ENCODE results near the gene MYH11. TPM values are rescaled to one million over a fixed set of nuclear protein-coding genes. Genes with fewer than 3 reads are reported as not detected.

The MYH11 gene
- total RNA-seq, 1 donor from 2014 or later = 0.05 TPM

- Mint-ChIP-seq H3K4me3 (peak overlapping the region; percentile 51), H3K4me1 (peaks cover 18% of the 10 kb centered on the region), H3K27me3 (ENCODE audit: low read depth) (peaks cover 6% of the 10 kb centered on the region), H3K27ac (ENCODE audit: unreplicated experiment) (no peak overlapping the region), H3K9me3 (no peaks in the 10 kb centered on the region), H3K36me3 (ENCODE audit: low read depth) (no peaks in the 10 kb centered on the region)
- DNase-seq (ENCODE audit: low read depth, low spot score) = no peak
- TF ChIP-seq, protein P1, sequence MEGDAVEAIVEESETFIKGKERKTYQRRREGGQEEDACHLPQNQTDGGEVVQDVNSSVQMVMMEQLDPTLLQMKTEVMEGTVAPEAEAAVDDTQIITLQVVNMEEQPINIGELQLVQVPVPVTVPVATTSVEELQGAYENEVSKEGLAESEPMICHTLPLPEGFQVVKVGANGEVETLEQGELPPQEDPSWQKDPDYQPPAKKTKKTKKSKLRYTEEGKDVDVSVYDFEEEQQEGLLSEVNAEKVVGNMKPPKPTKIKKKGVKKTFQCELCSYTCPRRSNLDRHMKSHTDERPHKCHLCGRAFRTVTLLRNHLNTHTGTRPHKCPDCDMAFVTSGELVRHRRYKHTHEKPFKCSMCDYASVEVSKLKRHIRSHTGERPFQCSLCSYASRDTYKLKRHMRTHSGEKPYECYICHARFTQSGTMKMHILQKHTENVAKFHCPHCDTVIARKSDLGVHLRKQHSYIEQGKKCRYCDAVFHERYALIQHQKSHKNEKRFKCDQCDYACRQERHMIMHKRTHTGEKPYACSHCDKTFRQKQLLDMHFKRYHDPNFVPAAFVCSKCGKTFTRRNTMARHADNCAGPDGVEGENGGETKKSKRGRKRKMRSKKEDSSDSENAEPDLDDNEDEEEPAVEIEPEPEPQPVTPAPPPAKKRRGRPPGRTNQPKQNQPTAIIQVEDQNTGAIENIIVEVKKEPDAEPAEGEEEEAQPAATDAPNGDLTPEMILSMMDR (conservative IDR thresholded peaks at IDR 0.05) = no peak
These were observed 34.7 kb upstream of the MYH11 start for GRCh38 chr16:15891508-15891907.

DNA sequence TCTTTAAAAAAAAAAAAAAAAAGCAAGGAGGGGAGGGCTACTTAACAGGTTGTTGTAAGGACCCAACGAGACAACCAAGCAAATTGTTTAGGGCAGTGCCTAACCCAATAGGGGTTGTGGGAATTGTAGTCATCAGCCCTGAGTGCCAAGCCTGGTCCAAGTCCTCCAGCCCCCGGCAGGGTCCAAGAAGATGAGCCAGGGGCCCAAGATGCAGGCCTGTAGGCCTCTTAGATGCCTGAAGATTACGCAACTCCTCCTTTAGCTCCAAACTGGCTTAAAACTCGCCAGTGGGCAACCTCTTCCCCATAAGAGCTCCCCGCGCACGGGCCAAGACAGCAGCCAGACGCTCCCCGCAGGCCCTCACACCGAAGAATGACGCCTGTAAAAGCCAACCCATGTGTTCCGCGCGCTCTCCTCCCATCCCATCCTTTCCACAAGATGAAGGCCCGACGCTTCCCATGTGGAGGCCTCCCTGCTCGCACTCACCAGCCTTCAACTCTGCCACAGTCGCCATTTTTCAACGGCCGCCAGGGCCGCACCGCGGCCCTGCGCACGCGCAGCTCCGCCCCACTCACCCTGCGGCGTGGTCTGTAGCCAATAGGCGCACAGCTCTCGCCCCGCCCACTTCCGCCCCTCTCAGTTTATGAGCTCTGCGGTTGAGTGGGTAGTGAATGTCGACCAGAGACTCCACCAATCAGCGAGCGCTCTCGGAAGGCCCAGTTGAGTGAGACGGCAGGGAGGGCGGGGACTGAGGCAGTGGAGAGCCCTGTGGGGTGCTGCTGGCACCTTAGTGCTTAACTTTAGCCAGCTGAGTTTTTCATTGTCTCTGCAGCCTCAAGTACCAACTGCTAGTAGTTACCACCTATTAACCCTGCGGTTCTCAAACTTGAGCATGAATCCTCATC, 31.5 kb upstream of the MYH11 start, which contains the start of gene CEP20:
TSS of gene CEP20 (minus strand) at position 532 of the 905 bp plus-strand sequence. CDS start at position 514, 18 bp downstream.
- Mint-ChIP-seq H3K4me1 (peaks cover 29% of the 10 kb centered on the region), H3K27me3 (ENCODE audit: low read depth) (peaks cover 3% of the 10 kb centered on the region), H3K27ac (ENCODE audit: unreplicated experiment) (peak within 1 kb of the TSS; percentile 100), H3K4me3 (peak within 1 kb of the TSS; percentile 100), H3K36me3 (ENCODE audit: low read depth) (no peaks in the 10 kb centered on the region), H3K9me3 (no peaks in the 10 kb centered on the region)
- DNase-seq (ENCODE audit: low read depth, low spot score) = peak; percentile 99
- TF ChIP-seq, protein P1 (conservative IDR thresholded peaks at IDR 0.05) = peak; percentile 32

GRCh38 chr16:15887283-15887682, 30.5 kb upstream of the MYH11 start:
- peak overlapping the region; percentile 93 for H3K27ac Mint-ChIP-seq (ENCODE audit: unreplicated experiment)
- H3K4me3 Mint-ChIP-seq = peak overlapping the region; percentile 100

GRCh38 chr16:15886078-15886477, 29.2 kb upstream of the MYH11 start:
- H3K27ac Mint-ChIP-seq (ENCODE audit: unreplicated experiment) = no peak overlapping the region
- no peaks in the 10 kb centered on the region for H3K9me3 Mint-ChIP-seq
- TF ChIP-seq, protein P1 (conservative IDR thresholded peaks at IDR 0.05) = no peak
- no peaks in the 10 kb centered on the region for H3K36me3 Mint-ChIP-seq (ENCODE audit: low read depth)
- H3K27me3 Mint-ChIP-seq (ENCODE audit: low read depth) = no peaks in the 10 kb centered on the region
- H3K4me3 Mint-ChIP-seq = peak overlapping the region; percentile 54
- no peak for DNase-seq (ENCODE audit: low read depth, low spot score)
- peaks cover 29% of the 10 kb centered on the region for H3K4me1 Mint-ChIP-seq

More at GRCh38 chr16:15887283-15887682, 30.5 kb upstream of the MYH11 start:
- Mint-ChIP-seq H3K9me3 (no peaks in the 10 kb centered on the region), H3K4me1 (peaks cover 29% of the 10 kb centered on the region), H3K27me3 (ENCODE audit: low read depth) (peaks cover 3% of the 10 kb centered on the region), H3K36me3 (ENCODE audit: low read depth) (no peaks in the 10 kb centered on the region)
- TF ChIP-seq, protein P1 (conservative IDR thresholded peaks at IDR 0.05) = no peak
- no peak for DNase-seq (ENCODE audit: low read depth, low spot score)

GRCh38 chr16:15885560-15886001, 28.8 kb upstream of the MYH11 start:
- TF ChIP-seq, protein P1 (conservative IDR thresholded peaks at IDR 0.05) = no peak
- H3K4me1 Mint-ChIP-seq = peaks cover 29% of the 10 kb centered on the region
- no peak overlapping the region for H3K27ac Mint-ChIP-seq (ENCODE audit: unreplicated experiment)
- no peaks in the 10 kb centered on the region for H3K36me3 Mint-ChIP-seq (ENCODE audit: low read depth)
- peak overlapping the region; percentile 54 for H3K4me3 Mint-ChIP-seq
- DNase-seq (ENCODE audit: low read depth, low spot score) = no peak
- H3K27me3 Mint-ChIP-seq (ENCODE audit: low read depth) = no peaks in the 10 kb centered on the region
- no peaks in the 10 kb centered on the region for H3K9me3 Mint-ChIP-seq
